Hepatocyte (in vitro differentiated cells): Measurements from ENCODE around the gene CHD6. TPM values are rescaled to one million over a fixed set of nuclear protein-coding genes. Genes with fewer than 3 reads are reported as not detected.

Experiments used
- DNase-seq: peaks from one replicate; pipeline ENCODE4 v3.0.0-alpha.2; 2016; ENCODE audit warnings: low spot score
- H2AFZ ChIP-seq: fragments of 200-600 bp; sonication (generic); 2 replicates; pipeline ENCODE4 v1.6.0; 2016; ENCODE audit warnings: antibody characterized with exemption, mild to moderate bottlenecking
- H3K27ac ChIP-seq: fragments of 200-600 bp; sonication (generic); 2 replicates; pipeline ENCODE4 v1.5.1; 2016; ENCODE audit warnings: mild to moderate bottlenecking
- H3K27me3 ChIP-seq: fragments of 200-600 bp; sonication (generic); 2 replicates; pipeline ENCODE4 v1.6.1; 2016
- H3K36me3 ChIP-seq: fragments of 200-600 bp; sonication (generic); replicated peaks from 2 replicates; pipeline ENCODE4 v1.5.1; 2016; ENCODE audit warnings: low read depth; ENCODE audit not compliant: insufficient read depth
- H3K4me1 ChIP-seq: fragments of 200-600 bp; sonication (generic); 2 replicates; pipeline ENCODE4 v1.5.1; 2016; ENCODE audit warnings: mild to moderate bottlenecking, moderate library complexity; ENCODE audit not compliant: insufficient read depth
- H3K4me2 ChIP-seq: fragments of 200-600 bp; sonication (generic); 2 replicates; pipeline ENCODE4 v1.6.0; 2016
- H3K4me3 ChIP-seq: fragments of 200-600 bp; sonication (generic); 2 replicates; pipeline ENCODE4 v1.5.1; 2016; ENCODE audit warnings: mild to moderate bottlenecking
- H3K79me2 ChIP-seq: fragments of 200-600 bp; sonication (generic); 2 replicates; pipeline ENCODE4 v1.6.0; 2017; ENCODE audit warnings: mild to moderate bottlenecking
- H3K9me2 ChIP-seq: fragments of 200-600 bp; sonication (generic); replicated peaks from 2 replicates; pipeline ENCODE4 v1.6.0; 2017; ENCODE audit warnings: mild to moderate bottlenecking; ENCODE audit not compliant: insufficient read depth
- H3K9me3 ChIP-seq: fragments of 200-600 bp; sonication (generic); 2 replicates; pipeline ENCODE4 v1.5.1; 2016; ENCODE audit warnings: low read depth, mild to moderate bottlenecking
- H4K20me1 ChIP-seq: fragments of 200-600 bp; sonication (generic); 2 replicates; pipeline ENCODE4 v1.6.0; 2016; ENCODE audit warnings: mild to moderate bottlenecking; ENCODE audit not compliant: insufficient read depth, poor library complexity, severe bottlenecking
- EZH2 ChIP-seq: fragments of 200-600 bp; sonication (generic); IDR thresholded peaks from 2 replicates; pipeline ENCODE4 v1.6.1; 2016; ENCODE audit warnings: antibody characterized with exemption, mild to moderate bottlenecking, borderline replicate concordance
- EZH2phosphoT487 ChIP-seq: fragments of 200-600 bp; sonication (generic); IDR thresholded peaks from one replicate; pipeline ENCODE4 v1.6.1; 2018; ENCODE audit warnings: antibody characterized with exemption, mild to moderate bottlenecking, low read depth, moderate library complexity; ENCODE audit not compliant: unreplicated experiment, severe bottlenecking
- WGBS: methylation state at CpG from one replicate; pipeline ENCODE4 v1.1.6; 2016; ENCODE audit warnings: low lambda C conversion rate; ENCODE audit errors: missing lambda C conversion rate; 5-methylcytosine and 5-hydroxymethylcytosine counted together
- polyA plus RNA-seq: library from polyadenylated mRNA; unstranded; fragments of >200 nt; fragmentation: Nextera tagmentation; extraction: Ambion mirVana; gene quantifications from 2 replicates; pipeline ENCODE4 v1.2.1, GENCODE V29; 2016
- total RNA-seq: library from RNA; depleted of rRNA; stranded (reverse); fragments of >200 nt; gene quantifications from 2 replicates; pipeline ENCODE4 v1.2.3, GENCODE V29; 2014
- TF ChIP-seq, protein P1 (sequence below): fragments of 200-600 bp; sonication (generic); IDR thresholded peaks from 2 replicates; pipeline ENCODE4 v1.5.1; 2016; ENCODE audit warnings: antibody characterized with exemption, mild to moderate bottlenecking; ENCODE audit not compliant: poor library complexity

CHD6 gene
- total and polyA plus RNA-seq, 2 experiments from 2014 or later, result 31.0 to 56.0 TPM

DNA sequence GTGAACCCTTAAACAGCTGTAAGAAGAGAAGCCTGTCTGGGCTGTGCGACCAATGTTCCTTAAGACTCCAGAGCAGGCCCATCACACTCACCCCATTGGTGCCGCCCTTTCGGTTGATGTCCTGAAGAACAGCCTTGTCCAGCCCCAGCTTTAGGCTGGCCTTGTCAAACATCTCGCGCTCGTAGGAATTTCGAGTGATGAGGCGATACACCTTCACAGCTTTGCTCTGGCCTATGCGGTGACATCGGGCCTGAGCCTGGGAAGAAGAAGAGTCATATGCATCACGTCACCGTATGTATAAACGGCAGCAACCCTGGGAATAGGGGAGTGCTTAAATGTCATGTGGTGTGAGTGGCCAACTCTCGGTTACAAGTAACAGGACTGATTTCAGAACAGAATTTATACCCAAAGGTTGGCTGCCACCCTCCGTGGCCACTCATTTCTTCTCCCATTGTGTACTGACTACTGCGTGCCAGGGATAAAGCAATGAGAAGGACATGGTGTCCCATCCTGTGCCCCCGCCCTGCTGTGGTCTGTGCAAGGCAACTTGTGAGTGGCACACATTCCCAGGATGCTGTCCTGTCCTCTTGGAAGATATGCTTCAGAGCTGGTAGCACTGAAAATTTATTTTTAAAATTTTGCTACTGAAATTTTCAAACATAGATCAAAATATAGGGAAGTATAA lies 160.9 kb downstream of the CHD6 start:
- no peak for TF ChIP-seq EZH2phosphoT487
- TF ChIP-seq EZH2, result no peak
- TF ChIP-seq, protein P1, sequence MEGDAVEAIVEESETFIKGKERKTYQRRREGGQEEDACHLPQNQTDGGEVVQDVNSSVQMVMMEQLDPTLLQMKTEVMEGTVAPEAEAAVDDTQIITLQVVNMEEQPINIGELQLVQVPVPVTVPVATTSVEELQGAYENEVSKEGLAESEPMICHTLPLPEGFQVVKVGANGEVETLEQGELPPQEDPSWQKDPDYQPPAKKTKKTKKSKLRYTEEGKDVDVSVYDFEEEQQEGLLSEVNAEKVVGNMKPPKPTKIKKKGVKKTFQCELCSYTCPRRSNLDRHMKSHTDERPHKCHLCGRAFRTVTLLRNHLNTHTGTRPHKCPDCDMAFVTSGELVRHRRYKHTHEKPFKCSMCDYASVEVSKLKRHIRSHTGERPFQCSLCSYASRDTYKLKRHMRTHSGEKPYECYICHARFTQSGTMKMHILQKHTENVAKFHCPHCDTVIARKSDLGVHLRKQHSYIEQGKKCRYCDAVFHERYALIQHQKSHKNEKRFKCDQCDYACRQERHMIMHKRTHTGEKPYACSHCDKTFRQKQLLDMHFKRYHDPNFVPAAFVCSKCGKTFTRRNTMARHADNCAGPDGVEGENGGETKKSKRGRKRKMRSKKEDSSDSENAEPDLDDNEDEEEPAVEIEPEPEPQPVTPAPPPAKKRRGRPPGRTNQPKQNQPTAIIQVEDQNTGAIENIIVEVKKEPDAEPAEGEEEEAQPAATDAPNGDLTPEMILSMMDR, result no peak
- WGBS, result 97% methylated on average over 17 of the region's 17 CpGs
- Histone ChIP-seq H4K20me1 (no peaks in the 10 kb centered on the region), H3K27ac (no peak overlapping the region), H3K36me3 (no peaks in the 10 kb centered on the region), H3K9me2 (no peaks in the 10 kb centered on the region), H3K4me3 (no peak overlapping the region), H3K4me1 (no peaks in the 10 kb centered on the region), H3K9me3 (peaks cover 3% of the 10 kb centered on the region), H3K4me2 (no peak overlapping the region), H3K27me3 (no peaks in the 10 kb centered on the region), H2AFZ (no peak overlapping the region), H3K79me2 (no peaks in the 10 kb centered on the region)
- no peak for DNase-seq

DNA sequence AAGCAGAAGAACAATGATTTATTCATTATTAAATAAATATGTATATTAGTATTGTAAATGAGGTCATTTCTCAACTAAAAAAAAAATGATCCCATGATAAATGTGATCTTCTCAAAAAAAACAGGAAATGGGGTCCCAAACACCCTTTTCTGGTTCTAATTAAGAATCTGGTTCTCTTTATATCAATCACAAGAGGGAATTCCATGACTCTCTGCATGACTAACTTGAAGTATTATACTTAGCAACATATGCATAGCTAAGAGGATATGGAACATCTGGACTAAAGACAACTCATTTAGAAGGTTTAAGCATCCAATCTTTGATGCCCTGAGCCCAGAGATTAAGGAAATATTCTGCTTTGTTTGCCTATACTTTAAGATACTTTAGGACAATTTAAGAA lies 161.8 kb downstream of the CHD6 start:
- H3K9me2 ChIP-seq, result no peaks in the 10 kb centered on the region
- no peak overlapping the region for H3K4me3 ChIP-seq
- H4K20me1 ChIP-seq, result no peaks in the 10 kb centered on the region
- no peaks in the 10 kb centered on the region for H3K36me3 ChIP-seq
- H2AFZ ChIP-seq, result no peak overlapping the region
- DNase-seq, result no peak
- H3K79me2 ChIP-seq, result no peaks in the 10 kb centered on the region
- H3K4me2 ChIP-seq, result no peak overlapping the region
- H3K9me3 ChIP-seq, result no peaks in the 10 kb centered on the region
- H3K27ac ChIP-seq, result no peak overlapping the region
- TF ChIP-seq EZH2 (no peak), EZH2phosphoT487 (no peak)
- TF ChIP-seq, protein P1, result no peak
- H3K27me3 ChIP-seq, result no peaks in the 10 kb centered on the region
- H3K4me1 ChIP-seq, result no peaks in the 10 kb centered on the region

DNA sequence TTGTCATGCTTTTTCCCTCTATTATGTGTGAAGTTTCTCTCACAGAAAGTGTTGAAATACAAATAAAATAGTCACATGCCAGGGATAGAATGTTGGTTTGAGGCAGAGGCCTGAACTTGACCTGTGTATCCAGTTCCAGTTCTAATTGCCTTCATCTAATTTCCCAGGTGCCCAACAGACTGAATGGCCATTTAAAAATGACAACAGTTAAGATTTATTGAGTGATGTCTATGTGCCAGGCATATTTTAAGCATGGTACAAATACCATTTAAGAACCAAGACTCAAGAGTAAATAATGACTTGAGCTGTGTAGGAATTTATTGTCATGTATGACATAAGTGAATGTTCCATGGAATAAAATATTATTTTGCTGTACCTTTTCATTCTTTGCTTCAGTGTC lies 163.9 kb downstream of the CHD6 start:
- Histone ChIP-seq H3K27ac (no peak overlapping the region), H3K4me2 (no peak overlapping the region), H3K27me3 (no peaks in the 10 kb centered on the region), H3K36me3 (no peaks in the 10 kb centered on the region), H4K20me1 (no peaks in the 10 kb centered on the region), H3K9me3 (no peaks in the 10 kb centered on the region), H3K9me2 (no peaks in the 10 kb centered on the region), H3K79me2 (no peaks in the 10 kb centered on the region), H2AFZ (no peak overlapping the region), H3K4me1 (no peaks in the 10 kb centered on the region), H3K4me3 (no peak overlapping the region)
- TF ChIP-seq EZH2phosphoT487 (no peak), EZH2 (no peak)
- TF ChIP-seq, protein P1, result no peak
- DNase-seq, result no peak
